Ovary (tissue), 9 donors: ENCODE measurements around the gene ARHGEF33. TPM values are rescaled to one million over a fixed set of nuclear protein-coding genes. Genes with fewer than 3 reads are reported as not detected.

Source experiments
- DNase-seq, 5 donors: peaks; one replicate each; pipeline ENCODE4 v3.0.0-alpha.2; 2019 to 2020
- H3K27ac ChIP-seq, 2 donors: fragments of 200-600 bp; one replicate each; pipeline versions ENCODE4 v1.5.1 to v1.8.0; 2019 to 2022
- H3K27me3 ChIP-seq: fragments of 200-600 bp; one replicate; pipeline ENCODE4 v1.8.0; 2022
- H3K36me3 ChIP-seq: fragments of 200-600 bp; sonication (generic); one replicate; pipeline ENCODE4 v1.5.1; 2019
- H3K4me1 ChIP-seq: one replicate; pipeline ENCODE4 v1.8.1; 2013; ENCODE audit warnings: mild to moderate bottlenecking, moderate library complexity; ENCODE audit not compliant: insufficient read depth
- H3K4me3 ChIP-seq: fragments of 200-600 bp; sonication (generic); one replicate; pipeline ENCODE4 v1.5.1; 2017
- H3K9me3 ChIP-seq, 2 donors: fragments of 200-600 bp in 1 of 2; sonication (generic) in 1 of 2; one replicate each; pipeline versions ENCODE4 v1.5.1 to v1.8.1; 2013 to 2019; ENCODE audit warnings: mild to moderate bottlenecking in 1 of 2, moderate library complexity in 1 of 2
- CTCF ChIP-seq, 3 donors: fragments of 450-650 bp in 2 of 3; fragments of 200-600 bp in 1 of 3; IDR thresholded peaks; one replicate each; pipeline versions ENCODE4 v1.5.1 to v1.8.0; 2016 to 2022; ENCODE audit warnings: antibody characterized with exemption in 3 of 3, mild to moderate bottlenecking in 1 of 3
- EP300 ChIP-seq: sonication (generic); formaldehyde crosslinking; IDR thresholded peaks from one replicate; pipeline ENCODE4 v1.6.1; 2017; ENCODE audit warnings: antibody characterized with exemption
- POLR2A ChIP-seq: fragments of 450-650 bp; IDR thresholded peaks from one replicate; pipeline ENCODE4 v1.6.1; 2017; ENCODE audit warnings: antibody characterized with exemption, mild to moderate bottlenecking, moderate library complexity
- WGBS, 3 donors: extraction: QIAGEN DNeasy Blood & Tissue Kit in 1 of 3; methylation state at CpG; one replicate each; pipeline versions ENCODE4 v1.1.5 to v1.1.7; 2013 to 2017; 5-methylcytosine and 5-hydroxymethylcytosine counted together
- intact Hi-C, 4 donors: fragments of 100-400 bp; cut with DNase I; formaldehyde crosslinking; loops; one replicate each; pipeline versions ENCODE4 v1.11.0 to v1.15.1; 2022 to 2023
- polyA plus RNA-seq, 2 donors: library from polyadenylated mRNA; stranded (reverse); fragments of 200-250 nt in 1 of 2; fragments of 350-450 nt in 1 of 2; fragmentation: Illumina TruSeq in 1 of 2; extraction: RNeasy Lipid Tissue Mini Kit (QIAGEN cat#74804) in 1 of 2; gene quantifications; one replicate each; pipeline ENCODE4 v1.2.3, GENCODE V29; 2013 to 2014
- total RNA-seq, 7 donors: library from RNA; depleted of rRNA in 2 of 7; stranded (reverse); fragments of >200 nt in 2 of 7; fragmentation: NEBNext Ultra II Directional in 3 of 7; extraction: Animal tissue kit (Norgen Biotek cat#: 25700) in 3 of 7; gene quantifications; one replicate each; pipeline versions ENCODE4 v1.1.0 to v1.2.4, GENCODE V29; 2016 to 2023
- donor health status: DM: no; HTN: no; CAD: no; lungs with moderate emphysema.
- donor health status: DM: no; HTN: no; CAD: no.
- donor health status: Bipolar disorder and iron deficiency.
- donor health status: DM: yes; HTN: yes; CAD: no.
- donor health status: DM: no; HTN: no; CAD: no.
- donor health status: DM: yes; HTN: yes; CAD: no.

ARHGEF33 gene
- total and polyA plus RNA-seq, 9 donors, result 1.3 to 4.4 (median 2.8) TPM

GRCh38 chr2:38887347-38887746 lies 2.3 kb upstream of the ARHGEF33 start:
- no peak overlapping the region for H3K4me3 ChIP-seq
- 92 to 93% (median 93%) methylated on average over 4 of the region's 4 CpGs for WGBS, 3 donors
- no peak overlapping the region for H3K27ac ChIP-seq
- no peaks in the 10 kb centered on the region for H3K9me3 ChIP-seq
- no peaks in the 10 kb centered on the region for H3K4me1 ChIP-seq
- no peak for DNase-seq
- no peaks in the 10 kb centered on the region for H3K36me3 ChIP-seq
- TF ChIP-seq EP300 (no peak), POLR2A (no peak), CTCF (IDR thresholded peaks at IDR 0.05) (no peak)
- H3K27me3 ChIP-seq, result no peaks in the 10 kb centered on the region
- intact Hi-C loops, result no loop called here

DNA sequence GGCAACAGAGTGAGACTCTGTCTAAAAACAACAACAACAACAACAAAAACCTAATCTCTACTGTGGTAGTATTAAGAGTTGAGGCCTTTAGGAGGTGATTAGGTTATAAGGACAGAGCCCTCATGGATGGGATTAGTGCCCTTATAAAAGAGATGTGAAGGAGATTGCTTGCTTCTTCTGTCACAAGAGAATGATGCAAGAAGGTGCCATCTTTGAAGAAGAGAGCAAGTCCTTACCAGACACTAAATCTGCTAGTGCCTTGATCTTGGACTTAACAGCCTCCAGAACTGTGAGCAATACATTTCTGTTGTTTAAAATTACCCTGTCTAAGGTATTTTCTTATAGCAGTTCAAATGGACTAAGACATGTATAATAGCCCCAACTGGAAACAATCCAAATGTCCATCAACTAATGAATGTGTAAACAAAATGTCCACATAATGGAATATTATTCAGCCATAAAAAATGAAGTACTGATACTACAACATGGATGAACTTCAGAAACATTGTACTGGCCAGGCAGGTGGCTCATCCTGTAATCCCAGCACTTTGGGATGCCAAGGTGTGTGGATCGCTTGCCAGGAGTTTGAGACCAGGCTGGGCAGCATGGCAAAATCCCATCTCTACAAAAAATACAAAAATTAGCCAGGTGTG lies 1.6 kb upstream of the ARHGEF33 start:
- 96 to 98% (median 96%) methylated on average over 1 of the region's 1 CpG for WGBS, 3 donors
- Histone ChIP-seq H3K9me3 (no peaks in the 10 kb centered on the region), H3K36me3 (no peaks in the 10 kb centered on the region), H3K4me3 (no peak overlapping the region), H3K27ac (no peak overlapping the region), H3K27me3 (no peaks in the 10 kb centered on the region), H3K4me1 (no peaks in the 10 kb centered on the region)
- intact Hi-C loops, result no loop called here
- no peak for DNase-seq
- TF ChIP-seq POLR2A (no peak), EP300 (no peak), CTCF (IDR thresholded peaks at IDR 0.05) (no peak)

DNA sequence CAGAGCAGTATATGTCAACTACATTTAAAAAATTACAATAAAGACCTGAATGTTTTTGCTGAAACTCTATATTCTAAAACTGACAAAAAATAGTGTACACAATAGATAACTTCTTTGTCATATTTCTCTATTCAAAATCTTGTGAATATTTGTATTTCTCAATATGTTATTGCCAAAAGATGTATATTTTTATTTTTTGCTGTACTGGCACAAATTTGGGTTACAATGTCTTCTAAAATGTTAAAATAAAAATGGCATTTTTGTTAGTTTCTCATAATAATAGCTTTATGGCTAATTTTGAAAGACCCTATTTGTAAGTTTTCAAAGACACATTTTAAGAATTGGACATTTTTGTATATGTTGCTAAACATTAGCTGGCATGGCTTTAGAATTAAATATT lies 630 bp upstream of the ARHGEF33 start:
- Histone ChIP-seq H3K4me3 (no peak overlapping the region), H3K4me1 (no peaks in the 10 kb centered on the region), H3K36me3 (no peaks in the 10 kb centered on the region), H3K9me3 (no peaks in the 10 kb centered on the region), H3K27me3 (no peaks in the 10 kb centered on the region), H3K27ac (no peak overlapping the region)
- TF ChIP-seq CTCF (IDR thresholded peaks at IDR 0.05) (no peak), POLR2A (no peak), EP300 (no peak)
- no peak for DNase-seq
- intact Hi-C loops, result no loop called here

DNA sequence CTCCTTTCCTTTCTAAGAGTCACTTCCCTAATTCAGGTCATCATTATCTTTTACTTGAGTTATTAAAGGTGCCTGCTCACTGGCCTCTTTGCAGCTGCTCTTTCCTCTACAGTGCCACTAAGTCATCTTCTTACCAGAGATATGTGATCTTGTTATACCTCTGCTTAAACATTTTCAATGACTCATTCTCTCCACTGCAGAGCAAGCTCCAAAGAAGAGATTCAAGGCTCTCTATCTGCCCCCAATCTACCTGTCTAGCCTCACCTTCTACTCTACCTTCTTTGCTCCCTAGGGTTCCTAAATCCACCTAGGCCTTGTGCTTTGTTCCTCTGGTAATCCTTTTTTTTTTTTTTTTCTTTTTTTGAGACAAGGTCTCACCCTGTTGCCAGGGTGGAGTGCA lies 3.1 kb downstream of the ARHGEF33 start:
- intact Hi-C loops, result no loop called here
- TF ChIP-seq CTCF (IDR thresholded peaks at IDR 0.05) (no peak), POLR2A (no peak), EP300 (no peak)
- no peaks in the 10 kb centered on the region for H3K36me3 ChIP-seq
- no peak overlapping the region for H3K4me3 ChIP-seq
- DNase-seq, result no peak
- H3K27ac ChIP-seq, result no peak overlapping the region
- no peaks in the 10 kb centered on the region for H3K27me3 ChIP-seq
- no peaks in the 10 kb centered on the region for H3K9me3 ChIP-seq
- H3K4me1 ChIP-seq, result no peaks in the 10 kb centered on the region
